Smooth muscle cell of trachea (primary cell): Measurements from ENCODE around the gene PNISR. TPM values are rescaled to one million over a fixed set of nuclear protein-coding genes. Genes with fewer than 3 reads are reported as not detected.

Experiments
- total RNA-seq: library from RNA; depleted of rRNA; stranded (reverse); fragments of >200 nt; gene quantifications from 2 replicates; pipeline ENCODE4 v1.2.1, GENCODE V29; 2014

Gene PNISR
- total RNA-seq = 64.5 and 100 TPM in 2 replicates

GRCh38 chr6:99424761-99425646 is at the start of gene PNISR:
Gene PNISR, minus strand, starts transcription at chr6:99425308. Its CDS starts 10,649 bp downstream, at chr6:99414659.

GRCh38 chr6:99393698-99394531 is 31.2 kb downstream of the PNISR start, which contains the start of gene COQ3:
Gene COQ3, minus strand, starts transcription at chr6:99394195. Its CDS starts 16 bp downstream, at chr6:99394179.

GRCh38 chr6:99349171-99350141 is 75.7 kb downstream of the PNISR start, which contains the start of gene FAXC:
Gene FAXC, minus strand, starts transcription at chr6:99349674. Its CDS starts 302 bp downstream, at chr6:99349372.

Other genes starting within 250 kb of the PNISR start
- gene FAXC, start 75.6 kb downstream of the PNISR start, total RNA-seq = 0.66 and 1.3 TPM in 2 replicates
- 3.3 and 11.3 TPM in 2 replicates for gene COQ3, start 31.1 kb downstream of the PNISR start, total RNA-seq
- 19.2 and 25.6 TPM in 2 replicates for gene USP45, start 90.1 kb upstream of the PNISR start, total RNA-seq
- gene CCNC, start 143.4 kb upstream of the PNISR start, total RNA-seq = 73.3 and 121 TPM in 2 replicates
- gene PRDM13, start 181.5 kb upstream of the PNISR start, total RNA-seq = not detected in 2 replicates